Dermis lymphatic vessel endothelial cell (primary cell): ENCODE measurements around the gene HAVCR1. TPM values are rescaled to one million over a fixed set of nuclear protein-coding genes. Genes with fewer than 3 reads are reported as not detected.

Experiments used
- total RNA-seq: library from RNA; depleted of rRNA; stranded (reverse); fragments of >200 nt; gene quantifications from 2 replicates; pipeline ENCODE4 v1.2.1, GENCODE V29; 2014

Gene HAVCR1
- total RNA-seq, result not detected in 2 replicates

GRCh38 chr5:157059093-157059539 lies at the start of gene HAVCR1:
Gene HAVCR1, minus strand, starts transcription at chr5:157059116. Its CDS starts 1,173 bp downstream, at chr5:157057943.

Other genes starting within 250 kb of the HAVCR1 start
- 0.22 and 0.34 TPM in 2 replicates for gene PPP1R2B, start 208.8 kb downstream of the HAVCR1 start, total RNA-seq
- not detected in 2 replicates for gene TIMD4, start 95.9 kb downstream of the HAVCR1 start, total RNA-seq
- gene HAVCR2, start 49.9 kb upstream of the HAVCR1 start, total RNA-seq, result 0.11 and 1.5 TPM in 2 replicates
- 8.1 and 9.2 TPM in 2 replicates for gene MED7, start 83.7 kb upstream of the HAVCR1 start, total RNA-seq
- gene GARIN3, start 107.1 kb upstream of the HAVCR1 start, total RNA-seq, result not detected in 2 replicates
- gene ITK, start 121.7 kb upstream of the HAVCR1 start, total RNA-seq, result not detected in 2 replicates
- gene CYFIP2, start 207.0 kb upstream of the HAVCR1 start, total RNA-seq, result 2.4 and 5.7 TPM in 2 replicates